SKM-1 treated with dmso at 0.1 percent for 144 hours (cell line): ENCODE results near the gene NAAA.
"Not testable (repeated sequence)": the region's sequence is repeated elsewhere in the genome, so short reads cannot be mapped to it uniquely, and the experiment has no call there.

Experiments used
- DNase-seq: peaks from one replicate; lab custom pipeline; 2025; ENCODE audit not compliant: unreplicated experiment; lab: John Stamatoyannopoulos, UW

NAAA gene

DNA sequence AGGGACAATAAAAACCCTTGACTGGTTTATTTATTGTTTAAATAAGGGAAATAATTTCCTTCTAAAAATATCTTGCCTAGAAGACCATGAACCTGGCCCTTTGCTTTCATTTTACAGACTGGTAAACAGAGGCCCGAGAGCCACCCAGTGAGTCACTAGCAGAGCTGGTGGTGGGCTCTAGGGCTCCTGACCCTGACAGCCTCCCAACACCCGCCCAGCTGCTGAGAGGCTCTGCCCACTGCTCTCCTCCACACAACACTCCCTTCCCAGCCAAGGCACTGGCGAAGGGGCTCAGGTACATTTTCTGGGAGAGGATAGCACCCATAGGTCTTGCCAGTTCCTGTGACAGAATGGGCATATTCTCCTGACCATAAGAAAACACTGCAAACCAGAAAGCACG lies 20.5 kb downstream of the NAAA start:
- no peak for DNase-seq

DNA sequence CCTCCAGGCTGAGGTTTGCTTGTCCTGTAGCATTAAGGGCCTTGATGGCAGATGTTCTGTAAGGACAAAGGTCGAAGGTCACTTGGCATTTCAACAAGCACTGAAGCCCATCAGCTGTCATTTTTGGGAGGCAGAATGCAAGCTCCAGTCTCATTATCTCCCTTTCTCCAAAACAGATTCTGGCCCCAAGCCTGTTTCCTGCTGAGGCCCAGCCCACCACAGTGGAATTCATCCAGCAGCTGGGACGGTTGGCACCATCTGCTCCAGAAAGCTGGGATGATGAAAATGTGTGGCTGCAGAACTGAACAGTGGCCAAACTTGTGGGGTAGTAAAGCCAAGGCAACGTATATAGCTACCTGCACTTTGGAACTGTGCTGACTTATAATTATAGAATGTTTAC lies 20.9 kb downstream of the NAAA start:
- no peak for DNase-seq

DNA sequence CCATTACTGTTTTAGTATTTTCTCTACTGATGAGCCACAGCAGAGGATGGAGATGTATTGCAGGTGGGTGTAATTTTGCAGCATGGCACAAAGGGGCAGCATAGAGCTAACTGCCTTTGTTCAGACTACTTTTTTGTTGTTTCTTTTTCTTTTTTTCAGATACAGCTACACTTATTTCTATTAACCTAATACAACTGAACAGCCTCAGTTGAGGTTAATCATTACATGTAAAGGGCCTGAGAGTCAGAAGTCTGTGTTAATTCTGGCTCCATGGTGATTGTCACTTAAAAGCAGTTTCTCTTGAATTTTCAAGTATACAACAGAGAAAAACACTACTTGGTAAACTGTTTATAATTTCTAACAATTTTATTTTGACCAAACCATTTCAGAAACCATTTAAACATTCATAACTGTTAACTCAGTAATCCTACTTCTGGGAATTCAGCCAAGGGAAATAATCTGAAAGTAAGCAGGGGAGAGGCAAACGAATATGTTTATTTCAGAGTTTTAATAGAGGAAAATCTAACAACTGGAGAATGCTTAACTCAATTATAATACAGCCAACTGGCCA lies 24.6 kb downstream of the NAAA start:
- DNase-seq = peak; percentile 48

DNA sequence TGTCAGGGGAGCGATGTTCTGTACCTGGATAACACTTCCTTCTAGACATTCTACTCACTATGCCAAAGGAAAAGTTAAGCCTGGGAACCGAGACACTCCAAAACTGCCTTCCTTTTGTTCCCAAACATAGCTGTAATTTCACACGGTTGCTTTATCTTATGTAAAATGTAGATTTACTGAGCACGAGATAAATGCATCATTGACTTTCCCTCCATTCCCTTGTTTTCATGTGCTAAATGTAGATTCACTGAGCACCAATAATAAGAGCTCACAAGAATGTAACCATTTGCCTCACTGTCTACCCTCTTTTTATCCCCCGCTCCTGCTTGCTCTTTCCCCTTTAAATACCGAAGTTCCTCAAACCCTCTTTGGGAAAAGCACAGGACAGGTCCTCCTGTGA lies 27.8 kb downstream of the NAAA start:
- DNase-seq = no peak

DNA sequence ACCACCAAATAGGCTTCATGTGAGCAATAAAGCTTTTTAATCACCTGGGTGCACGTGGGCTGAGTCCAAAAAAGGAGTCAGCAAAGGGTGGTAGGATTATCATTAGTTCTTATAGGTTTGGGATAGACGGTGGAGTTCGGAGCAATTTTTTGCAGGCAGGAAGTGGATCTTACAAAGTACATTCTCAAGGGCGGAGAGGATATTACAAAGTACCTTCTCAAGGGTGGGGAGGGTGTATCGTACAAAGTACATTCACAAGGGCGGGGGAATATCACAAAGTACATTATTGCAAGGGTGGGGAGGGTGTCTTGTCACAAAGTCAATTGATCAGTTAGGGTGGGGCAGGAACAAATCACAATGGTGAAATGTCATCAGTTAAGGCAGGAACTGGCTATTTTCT lies 30.0 kb downstream of the NAAA start:
- DNase-seq = not testable (repeated sequence)

DNA sequence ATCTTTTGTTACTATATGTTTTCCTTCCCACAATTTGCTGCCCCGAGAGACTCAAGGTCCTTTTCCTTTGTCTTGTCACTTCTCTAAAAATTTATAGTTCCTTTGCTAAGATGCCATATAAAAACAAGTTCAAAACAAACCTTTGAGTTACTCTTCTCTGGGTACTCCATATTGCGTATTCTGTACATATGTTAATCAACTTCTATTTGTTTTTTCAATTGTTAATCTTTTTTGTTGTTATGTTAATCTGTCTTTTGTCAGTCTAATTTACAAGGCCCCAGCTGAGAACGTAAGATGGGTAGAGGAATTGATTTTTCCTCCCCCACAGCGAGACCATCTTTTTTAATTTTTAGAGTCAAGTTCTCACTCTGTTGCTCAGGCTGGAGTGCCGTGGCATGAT lies 31.4 kb downstream of the NAAA start:
- no peak for DNase-seq

DNA sequence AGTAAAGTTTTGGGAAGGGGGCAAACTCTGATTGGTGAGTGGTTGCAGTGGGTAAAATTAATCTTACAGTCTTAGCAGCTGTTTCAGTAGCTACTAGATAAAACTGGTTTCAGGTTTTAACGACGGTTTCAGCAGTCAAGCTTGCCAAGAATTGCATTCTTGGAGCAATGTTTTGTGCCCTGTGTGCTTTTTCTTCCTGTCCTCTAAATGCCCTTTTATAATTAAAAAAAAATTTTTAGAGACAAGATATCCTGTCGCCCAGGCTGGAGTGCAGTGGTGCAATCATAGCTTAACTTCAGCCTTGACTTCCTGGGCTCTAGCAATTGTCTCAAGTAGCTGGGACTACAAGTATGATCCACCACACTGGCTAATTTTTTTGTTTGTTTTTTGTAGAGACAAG lies 32.3 kb downstream of the NAAA start:
- peak; percentile 15 for DNase-seq

DNA sequence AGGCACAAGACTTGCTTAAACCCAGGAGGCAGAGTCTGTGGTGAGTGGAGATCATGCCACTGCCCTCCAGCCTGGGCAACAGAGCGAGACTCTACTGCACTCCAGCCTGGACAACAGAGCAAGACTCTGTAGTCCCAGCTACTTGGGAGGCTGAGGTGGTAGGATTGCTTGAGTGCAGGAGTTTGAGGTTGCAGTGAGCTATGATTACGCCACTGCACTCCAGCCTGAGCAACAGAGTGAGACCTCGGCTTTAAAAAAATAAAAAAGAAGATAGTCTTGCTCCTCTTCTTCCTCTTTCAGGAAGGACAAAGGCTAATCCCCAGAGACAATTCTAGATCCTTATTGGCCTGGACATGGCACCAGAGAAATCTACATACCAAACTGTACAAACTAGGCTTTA lies 32.8 kb downstream of the NAAA start:
- DNase-seq = peak; percentile 92

DNA sequence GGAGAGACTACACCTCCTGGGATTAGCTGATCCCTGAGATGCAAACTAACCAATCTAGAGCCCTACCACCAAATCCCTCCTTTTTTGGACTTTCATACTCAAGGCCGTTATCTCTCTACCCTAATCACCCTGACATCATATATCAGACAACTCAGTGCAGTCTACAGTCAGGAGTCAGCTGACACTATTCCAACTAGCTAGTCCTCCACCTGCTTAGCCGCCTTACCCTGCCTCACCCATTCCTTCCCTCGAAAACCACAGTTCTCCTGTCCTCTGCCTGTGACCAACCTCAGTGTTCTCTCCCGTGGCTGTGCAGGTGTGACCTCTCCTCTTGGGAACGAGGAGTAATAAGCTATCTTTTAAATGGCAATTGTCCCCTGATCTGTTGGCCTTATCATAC lies 36.7 kb downstream of the NAAA start:
- DNase-seq = no peak

DNA sequence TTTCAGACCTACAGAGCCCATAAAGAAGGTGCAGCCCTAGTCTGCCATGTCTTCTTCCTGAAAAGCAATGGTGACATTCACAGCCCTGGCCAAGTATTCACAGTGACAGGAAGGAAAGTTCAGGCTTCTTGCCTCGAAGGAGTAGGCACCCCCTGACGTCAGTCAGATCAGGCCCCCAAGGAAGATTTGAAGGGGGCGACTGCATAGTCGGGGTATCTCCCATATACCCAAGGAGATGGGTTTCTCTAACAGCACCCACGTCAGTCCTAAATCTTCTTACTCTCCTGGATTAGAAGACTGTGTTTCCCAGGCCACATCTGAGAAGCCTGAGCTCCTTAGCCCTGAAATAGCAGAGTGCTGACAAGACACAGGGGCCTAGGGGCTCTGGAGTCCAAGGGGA lies 38.5 kb downstream of the NAAA start, which contains the start of gene PPEF2:
PPEF2 (minus strand) TSS at position 101 of the 400 bp plus-strand sequence. CDS start 6,127 bp downstream, outside the sequence.
- DNase-seq = no peak

DNA sequence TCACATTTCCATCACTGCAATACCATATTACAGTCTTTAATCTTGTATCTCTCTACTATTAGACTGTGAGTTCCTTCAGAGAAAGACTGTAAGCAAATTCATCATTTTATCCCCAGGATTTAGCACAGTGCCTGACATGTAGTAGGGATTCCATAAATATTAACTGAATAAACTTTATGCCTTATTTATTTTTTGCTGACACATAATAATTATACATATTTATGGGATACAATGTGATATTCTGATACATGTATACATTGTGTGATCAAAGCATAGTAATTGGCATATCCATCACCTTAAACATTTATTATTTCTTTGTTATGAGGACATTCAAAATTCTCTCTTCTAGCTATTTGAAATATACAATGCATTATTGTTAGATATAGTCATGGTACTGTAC lies 42.3 kb downstream of the NAAA start:
- no peak for DNase-seq

DNA sequence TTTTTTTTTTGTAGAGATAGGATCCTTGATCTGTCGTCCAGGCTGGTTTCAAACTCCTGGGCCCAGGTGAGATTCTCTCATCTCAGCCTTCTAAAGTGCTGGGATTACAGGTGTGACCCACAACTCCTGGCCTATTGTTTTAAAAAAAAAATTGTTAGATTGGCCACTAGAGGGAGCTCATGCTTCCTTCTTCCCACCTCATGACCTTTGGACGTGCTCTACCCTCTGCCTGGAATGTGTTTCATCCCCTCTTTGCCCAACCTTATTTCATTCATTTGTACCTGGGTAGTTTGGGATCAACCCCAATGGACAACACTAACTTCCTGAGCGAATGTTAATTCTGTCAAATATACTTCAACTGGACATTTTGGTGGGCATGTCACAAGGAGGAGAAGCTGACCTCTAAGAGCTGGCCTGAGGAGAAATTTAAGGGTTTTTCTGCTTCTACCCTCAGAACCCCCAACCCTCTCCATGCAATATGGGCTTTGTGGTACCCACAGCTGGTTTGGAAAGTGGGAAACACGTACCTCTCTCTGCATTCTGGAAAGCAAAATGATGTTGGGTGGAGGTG lies 45.0 kb downstream of the NAAA start:
- DNase-seq = peak; percentile 35

DNA sequence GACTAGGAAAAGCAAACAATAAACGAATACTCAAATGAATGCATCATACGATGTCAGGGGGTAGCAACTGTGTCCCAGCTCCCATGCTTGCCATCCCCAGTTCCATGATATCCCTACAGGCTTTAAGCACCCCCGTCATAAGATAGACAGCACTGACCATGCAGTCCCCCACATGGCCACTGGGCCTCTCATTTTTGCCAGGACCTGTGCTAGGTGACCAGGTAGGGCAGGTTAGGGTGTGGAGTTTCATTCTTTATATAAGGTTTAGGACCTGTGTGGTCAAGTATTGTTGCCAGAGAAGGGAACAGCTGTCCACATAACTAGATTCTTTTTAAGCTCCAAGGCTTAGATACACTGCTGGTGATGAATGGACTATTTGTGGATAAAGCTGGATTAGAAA lies 48.3 kb downstream of the NAAA start:
- no peak for DNase-seq

DNA sequence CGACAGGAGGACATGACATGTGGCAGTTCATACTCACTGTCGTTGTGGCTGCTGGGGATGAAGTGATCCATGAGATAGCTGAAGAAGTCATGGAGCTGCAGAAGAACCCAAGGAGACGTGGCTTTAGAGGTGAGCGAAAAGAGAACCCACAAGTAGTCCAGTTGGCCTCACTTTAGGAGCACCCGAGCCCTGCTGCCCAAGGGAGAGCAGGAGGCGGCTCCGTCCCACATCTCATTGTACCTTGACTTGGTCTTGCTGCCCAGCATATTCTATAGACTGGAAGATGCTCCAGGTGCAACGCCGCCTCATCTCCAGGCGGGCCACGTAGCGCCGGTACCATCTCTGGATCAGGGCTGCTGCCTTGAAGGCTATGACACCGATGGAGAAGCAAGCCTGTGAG lies 49.2 kb downstream of the NAAA start:
- no peak for DNase-seq

DNA sequence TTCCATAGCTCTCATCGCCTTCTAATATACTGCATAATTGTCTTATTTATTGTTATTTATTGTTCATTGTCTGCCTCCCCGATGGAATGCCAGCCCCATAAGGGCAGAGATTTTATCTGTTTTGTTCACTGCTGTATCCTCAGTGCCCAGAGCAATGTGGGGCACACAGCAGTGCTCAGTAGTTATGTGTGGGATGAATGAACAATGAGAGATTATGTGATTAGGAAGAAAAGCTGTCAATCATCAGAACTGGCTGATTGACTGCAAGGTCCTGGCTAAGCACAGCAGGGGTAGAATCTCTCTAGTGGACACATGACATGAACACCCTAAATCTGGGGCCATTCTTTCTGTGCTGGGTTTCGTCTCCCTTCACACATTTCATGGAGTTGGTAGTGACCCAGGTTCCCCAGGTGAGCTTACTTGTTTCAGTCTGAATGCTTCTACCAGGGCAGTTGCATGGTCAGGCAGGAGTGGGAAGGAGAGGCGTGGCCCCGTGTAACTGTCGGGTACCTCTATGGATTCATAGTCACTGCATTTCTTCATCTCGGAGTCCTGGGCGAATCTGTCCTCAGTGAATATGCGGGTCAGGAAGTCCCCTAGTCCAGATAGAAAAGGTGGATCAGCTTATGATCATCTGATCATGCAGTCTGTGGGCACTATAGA lies 51.1 kb downstream of the NAAA start:
- DNase-seq = no peak

DNA sequence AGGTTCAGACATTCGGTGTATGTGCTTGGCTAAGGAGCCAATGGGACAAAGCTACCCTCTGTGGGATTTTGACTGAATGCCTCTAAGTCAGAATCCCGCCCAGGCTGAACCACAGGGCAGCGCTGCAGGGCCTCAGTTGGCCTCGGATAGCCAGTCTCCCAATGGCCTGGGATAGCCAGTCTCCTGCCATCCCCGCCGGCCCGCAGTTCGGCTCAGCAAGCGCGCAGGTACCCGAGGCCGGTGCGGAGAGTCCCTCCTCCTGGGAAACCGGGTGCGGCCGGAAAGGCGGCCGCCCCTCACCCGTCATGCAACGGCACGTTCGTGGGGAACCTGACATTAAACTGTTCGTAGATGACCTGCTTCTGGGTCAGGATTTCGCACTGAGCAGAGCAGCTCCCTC lies 54.7 kb downstream of the NAAA start:
- DNase-seq = no peak

DNA sequence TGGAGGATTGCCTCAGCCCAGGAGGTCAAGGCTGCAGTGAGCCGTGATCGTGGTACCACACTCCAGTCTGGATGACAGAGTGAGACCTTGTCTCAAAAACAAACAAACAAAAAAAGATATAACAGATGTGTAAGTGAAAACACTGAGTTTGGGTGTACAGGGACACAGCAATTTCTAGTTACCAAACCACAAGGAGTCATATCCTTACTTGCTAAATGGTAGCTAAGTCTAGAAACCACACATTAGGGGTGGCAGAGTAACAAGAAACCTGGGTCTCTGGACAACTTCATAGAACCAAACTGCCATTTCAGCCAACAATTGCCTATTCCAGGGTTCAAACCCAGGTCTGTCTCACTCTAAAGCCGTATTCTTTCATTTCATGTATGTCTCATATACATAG lies 59.3 kb downstream of the NAAA start:
- no peak for DNase-seq

DNA sequence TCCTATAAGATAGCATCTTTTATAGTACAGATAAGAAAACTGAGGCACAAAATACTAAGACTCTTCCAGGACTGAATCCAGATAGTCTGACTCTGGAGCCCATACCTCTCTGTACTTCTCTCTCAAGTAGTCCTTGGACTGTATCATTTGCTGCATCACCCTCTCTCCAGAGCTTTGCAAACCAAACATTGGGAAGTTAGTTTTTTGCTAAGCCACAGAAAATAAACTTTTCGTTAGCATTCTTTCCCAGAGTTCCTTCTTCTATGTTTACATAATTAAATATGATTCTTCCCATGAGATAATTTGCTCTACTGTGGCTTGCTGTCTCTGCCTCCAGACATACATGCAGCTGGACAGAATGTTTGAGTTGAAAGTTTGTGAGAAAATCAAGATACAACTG lies 60.5 kb downstream of the NAAA start:
- no peak for DNase-seq

DNA sequence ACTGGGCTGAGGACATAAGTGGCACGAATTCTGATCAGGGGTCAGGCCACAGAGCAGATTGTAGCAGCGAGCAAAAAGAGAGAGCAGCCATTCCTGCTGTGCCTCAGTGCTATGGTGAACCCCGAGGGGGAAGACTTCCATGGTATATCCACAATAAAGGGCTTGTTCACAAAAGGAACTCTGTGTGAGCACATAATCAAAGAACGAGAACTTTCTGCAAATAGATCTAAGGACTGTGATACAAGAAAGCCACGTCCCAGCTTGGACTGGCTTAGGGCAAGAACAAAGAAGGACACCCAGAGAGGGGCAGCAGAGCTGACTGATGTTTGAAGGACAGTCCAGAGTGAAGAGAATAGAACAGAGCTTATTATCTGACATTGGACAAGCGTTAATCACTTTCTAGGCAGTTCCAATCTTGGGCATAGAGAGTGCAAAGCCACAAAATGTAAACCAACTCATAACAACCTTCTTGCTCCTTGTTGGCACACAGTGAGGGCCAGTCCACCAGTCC lies 62.5 kb downstream of the NAAA start:
- DNase-seq = no peak

DNA sequence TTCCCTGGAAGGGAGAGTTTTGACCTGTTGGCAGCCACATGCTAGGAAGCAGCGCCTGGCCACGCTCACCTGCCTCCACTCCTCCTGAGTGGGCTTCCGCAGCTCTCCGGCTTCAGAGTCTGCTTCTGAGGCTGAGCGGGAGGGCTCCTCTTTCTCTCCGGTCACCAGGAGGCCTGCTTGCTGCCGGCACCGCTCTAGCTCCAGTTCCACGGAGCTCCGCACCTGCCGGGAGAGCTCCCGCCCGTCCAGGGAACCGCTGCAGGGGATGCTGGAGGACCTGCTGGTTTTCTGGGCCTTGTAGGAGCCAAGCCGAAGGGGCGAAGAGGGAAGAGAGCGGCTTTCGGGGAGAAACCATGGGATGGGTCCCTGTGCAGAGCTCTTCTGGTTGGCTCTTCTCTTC lies 64.6 kb downstream of the NAAA start:
- DNase-seq = no peak

DNA sequence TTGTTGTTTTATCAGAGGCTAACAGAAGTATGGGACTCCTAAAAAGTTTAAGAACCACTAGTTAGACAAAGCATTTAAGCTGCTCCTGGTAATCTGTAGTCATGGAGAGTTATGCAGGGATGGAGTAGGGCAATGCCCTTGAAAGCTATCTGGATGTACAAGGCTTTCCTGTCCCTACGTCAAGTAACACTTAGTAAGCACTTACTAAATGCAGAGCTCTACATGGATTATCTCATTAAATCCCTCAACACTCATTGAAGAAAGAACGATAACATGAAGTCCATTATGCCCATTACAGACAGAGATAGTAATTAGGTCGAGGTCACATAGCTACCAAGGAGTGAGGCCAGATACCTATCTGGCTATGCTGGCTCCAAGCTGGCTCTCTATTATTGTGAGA lies 71.7 kb downstream of the NAAA start:
- DNase-seq = no peak

DNA sequence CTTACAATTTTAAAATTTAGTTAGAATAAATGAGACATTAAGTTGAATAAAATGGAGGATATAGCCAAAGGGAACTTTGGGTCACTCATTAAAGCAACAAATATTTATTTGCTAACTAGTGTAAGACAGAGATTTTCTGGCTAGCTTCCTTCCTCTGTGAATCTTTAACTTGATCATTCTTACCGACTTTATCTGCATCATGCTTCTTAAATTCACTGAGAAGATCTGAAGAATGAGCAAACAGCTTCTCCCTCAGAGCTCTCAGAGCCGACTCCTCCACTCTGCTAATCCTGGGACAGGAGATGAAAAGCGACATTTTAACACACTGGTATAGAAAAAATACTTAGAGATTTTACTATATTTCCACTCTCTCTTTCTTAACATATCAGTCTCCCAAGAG lies 73.7 kb downstream of the NAAA start:
- no peak for DNase-seq
